ENCODE data around the gene YARS1. TPM values are rescaled to one million over a fixed set of nuclear protein-coding genes. Genes with fewer than 3 reads are reported as not detected.

Gene YARS1
- total and polyA plus RNA-seq, 2 of the 4 experiments (the other 2 are of a cell fraction) = 100 to 166 TPM

DNA sequence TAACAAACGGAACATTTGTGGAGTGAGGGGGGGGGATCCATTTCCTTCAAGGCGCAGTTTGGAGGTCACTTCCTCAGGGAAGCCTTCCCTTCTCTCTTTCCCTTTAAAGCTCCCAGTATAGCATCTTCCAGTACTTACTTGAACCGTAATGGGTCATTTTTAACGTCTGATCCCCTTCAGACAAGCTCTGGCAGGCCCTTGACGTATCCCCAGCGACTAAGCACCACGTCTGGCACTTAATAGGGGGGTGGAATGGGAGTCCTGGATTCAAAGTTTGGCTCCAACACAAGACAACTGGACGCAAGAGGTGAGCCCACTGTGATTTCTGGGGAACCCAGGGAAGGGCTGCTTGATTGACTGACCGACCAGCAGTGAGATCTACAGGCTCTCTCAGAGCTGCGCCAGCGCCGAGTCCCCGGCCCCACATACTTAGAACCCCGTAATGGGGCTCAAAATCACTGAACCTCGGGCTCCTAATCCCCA, 441 bp downstream of the YARS1 start:
- Histone ChIP-seq H3K4me2 (ENCODE audit: low read depth, low read length) (peak overlapping the region; percentile 87), H3K9me3 (ENCODE audit: control insufficient read depth, insufficient read depth, low read length) (no peaks in the 10 kb centered on the region), H4K20me1 (ENCODE audit: insufficient read depth, low read length) (peaks cover 33% of the 10 kb centered on the region), H4K8ac (ENCODE audit: low read depth in 2 of 2, low read length in 2 of 2) (peak overlapping the region; percentile 51 to 98), H3K9me1 (ENCODE audit: insufficient read depth, low read length) (peaks cover 11% of the 10 kb centered on the region; the same call in 1 of the 2 replicates), H3K36me3 (ENCODE audit: control insufficient read depth, insufficient read depth, low read length) (peaks cover 3% of the 10 kb centered on the region), H2BK15ac (ENCODE audit: low read depth, low read length) (peak overlapping the region; percentile 21; the same call in 2 of the 3 replicates), H3K56ac (ENCODE audit: extremely low read depth, insufficient read depth, low read length) (peak overlapping the region; percentile 80), H2BK5ac (ENCODE audit: low read depth, low read length, poor library complexity, severe bottlenecking) (peak overlapping the region; percentile 91), H4K91ac (ENCODE audit: insufficient read depth, low read depth, low read length) (peak overlapping the region; percentile 98), H3K18ac (ENCODE audit: low read depth, low read length) (peak overlapping the region; percentile 62), H3K4ac (ENCODE audit: low read depth, low read length) (peak overlapping the region; percentile 93), H4K5ac (ENCODE audit: low read depth, low read length) (peak overlapping the region; percentile 87), H3K79me1 (ENCODE audit: low read depth in 1 of 2, low read length in 2 of 2) (peaks cover 23 to 79% of the 10 kb centered on the region in 2 experiments), H3K9ac (ENCODE audit: low read depth, low read length) (peak overlapping the region; percentile 98), H2AK9ac (replicated peaks; ENCODE audit: low read depth, low read length, poor library complexity) (peak overlapping the region; percentile 100), H2AK5ac (ENCODE audit: low read depth, low read length) (peak overlapping the region; percentile 81), H3K27ac (ENCODE audit: insufficient read depth, low read length) (peak overlapping the region; percentile 93), H3K4me3 (ENCODE audit: insufficient read depth, low read depth, low read length) (peak overlapping the region; percentile 80), H2BK20ac (ENCODE audit: low read depth, low read length) (peak overlapping the region; percentile 28), H3K14ac (replicated peaks; ENCODE audit: low read depth, low read length) (peak overlapping the region; percentile 98), H3K23ac (ENCODE audit: low read depth, low read length) (peak overlapping the region; percentile 97), H2AFZ (replicated peaks; ENCODE audit: low read length, poor library complexity) (peak overlapping the region; percentile 92), H3K27me3 (ENCODE audit: control insufficient read depth, insufficient read depth, low read length) (no peaks in the 10 kb centered on the region), H3K4me1 (ENCODE audit: control insufficient read depth, insufficient read depth, low read length) (peaks cover 9% of the 10 kb centered on the region), H2BK120ac (ENCODE audit: low read depth, low read length) (peak overlapping the region; percentile 70)
- BruUV-seq (replicated peaks) = no TSS peak
- ATAC-seq (ENCODE audit: low read depth) (peak; percentile 4), DNase-seq (peak; percentile 34)
- TF ChIP-seq CEBPB (IDR thresholded peaks at IDR 0.05; ENCODE audit: low read depth, low read length) (no peak), MAFK (IDR thresholded peaks at IDR 0.05; ENCODE audit: low read depth, low read length) (no peak), RFX5 (IDR thresholded peaks at IDR 0.05; ENCODE audit: low read depth, low read length) (no peak), RAD21 (IDR thresholded peaks at IDR 0.05; ENCODE audit: low read length) (no peak)
- TF ChIP-seq, protein P1, sequence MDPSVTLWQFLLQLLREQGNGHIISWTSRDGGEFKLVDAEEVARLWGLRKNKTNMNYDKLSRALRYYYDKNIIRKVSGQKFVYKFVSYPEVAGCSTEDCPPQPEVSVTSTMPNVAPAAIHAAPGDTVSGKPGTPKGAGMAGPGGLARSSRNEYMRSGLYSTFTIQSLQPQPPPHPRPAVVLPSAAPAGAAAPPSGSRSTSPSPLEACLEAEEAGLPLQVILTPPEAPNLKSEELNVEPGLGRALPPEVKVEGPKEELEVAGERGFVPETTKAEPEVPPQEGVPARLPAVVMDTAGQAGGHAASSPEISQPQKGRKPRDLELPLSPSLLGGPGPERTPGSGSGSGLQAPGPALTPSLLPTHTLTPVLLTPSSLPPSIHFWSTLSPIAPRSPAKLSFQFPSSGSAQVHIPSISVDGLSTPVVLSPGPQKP (IDR thresholded peaks at IDR 0.05; ENCODE audit: borderline replicate concordance, low read depth, low read length) = no peak
- TF ChIP-seq, protein P2, sequence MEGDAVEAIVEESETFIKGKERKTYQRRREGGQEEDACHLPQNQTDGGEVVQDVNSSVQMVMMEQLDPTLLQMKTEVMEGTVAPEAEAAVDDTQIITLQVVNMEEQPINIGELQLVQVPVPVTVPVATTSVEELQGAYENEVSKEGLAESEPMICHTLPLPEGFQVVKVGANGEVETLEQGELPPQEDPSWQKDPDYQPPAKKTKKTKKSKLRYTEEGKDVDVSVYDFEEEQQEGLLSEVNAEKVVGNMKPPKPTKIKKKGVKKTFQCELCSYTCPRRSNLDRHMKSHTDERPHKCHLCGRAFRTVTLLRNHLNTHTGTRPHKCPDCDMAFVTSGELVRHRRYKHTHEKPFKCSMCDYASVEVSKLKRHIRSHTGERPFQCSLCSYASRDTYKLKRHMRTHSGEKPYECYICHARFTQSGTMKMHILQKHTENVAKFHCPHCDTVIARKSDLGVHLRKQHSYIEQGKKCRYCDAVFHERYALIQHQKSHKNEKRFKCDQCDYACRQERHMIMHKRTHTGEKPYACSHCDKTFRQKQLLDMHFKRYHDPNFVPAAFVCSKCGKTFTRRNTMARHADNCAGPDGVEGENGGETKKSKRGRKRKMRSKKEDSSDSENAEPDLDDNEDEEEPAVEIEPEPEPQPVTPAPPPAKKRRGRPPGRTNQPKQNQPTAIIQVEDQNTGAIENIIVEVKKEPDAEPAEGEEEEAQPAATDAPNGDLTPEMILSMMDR (conservative IDR thresholded peaks at IDR 0.05; ENCODE audit: low read depth, low read length) = no peak
- intact Hi-C loops (cut with micrococcal nuclease) (no loop called here), in situ Hi-C loops (cut with MboI; ENCODE audit: low sequenced_read_pairs) (no loop called here), dilution Hi-C loops (cut with HindIII; ENCODE audit: low sequenced_read_pairs, unreplicated experiment) (no loop called here)
- ChIA-PET CTCF (no interaction called here), POLR2A (ENCODE audit: unreplicated experiment) (no interaction called here)
- 0% methylated on average over 5 of the region's 15 CpGs; no CpG with 5 or more reads in 1 of the 2 experiments for WGBS, 2 experiments (ENCODE audit: extremely low coverage in 2 of 2, insufficient read length in 1 of 2)
